Ureter (tissue), 1 donor: Measurements from ENCODE around the gene WDR43. TPM values are rescaled to one million over a fixed set of nuclear protein-coding genes. Genes with fewer than 3 reads are reported as not detected.
"Not testable (repeated sequence)": the region's sequence is repeated elsewhere in the genome, so short reads cannot be mapped to it uniquely, and the experiment has no call there.

Experiments used
- DNase-seq: peaks from one replicate; pipeline ENCODE4 v3.0.0-alpha.2; 2020; ENCODE audit warnings: low spot score
- total RNA-seq: library from RNA; stranded (reverse); gene quantifications from one replicate; pipeline ENCODE4 v1.2.4, GENCODE V29; 2023
- donor health status: DM: yes; HTN: yes; CAD: no.

Gene WDR43
- total RNA-seq, 1 donor from 2014 or later: 92.4 TPM

DNA sequence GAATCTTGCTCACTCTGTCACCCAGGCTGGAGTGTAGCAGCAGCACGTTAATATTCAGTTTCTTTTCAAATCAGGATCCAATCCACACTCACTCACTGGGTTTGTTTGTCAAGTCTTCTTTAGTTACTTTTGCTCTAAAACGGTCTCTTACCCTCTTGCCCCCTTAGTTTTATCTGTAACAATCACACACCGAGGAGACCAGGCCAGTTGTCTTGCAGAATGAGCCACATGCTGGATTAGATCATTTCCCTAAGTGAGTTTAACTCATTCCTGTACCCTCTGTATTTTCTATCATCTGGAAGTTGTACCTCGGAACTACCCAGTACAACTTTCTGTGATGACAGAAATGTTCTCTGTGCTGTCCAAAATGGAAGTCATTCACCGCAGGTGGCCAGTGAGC lies 65.9 kb downstream of the WDR43 start:
- DNase-seq: no peak

DNA sequence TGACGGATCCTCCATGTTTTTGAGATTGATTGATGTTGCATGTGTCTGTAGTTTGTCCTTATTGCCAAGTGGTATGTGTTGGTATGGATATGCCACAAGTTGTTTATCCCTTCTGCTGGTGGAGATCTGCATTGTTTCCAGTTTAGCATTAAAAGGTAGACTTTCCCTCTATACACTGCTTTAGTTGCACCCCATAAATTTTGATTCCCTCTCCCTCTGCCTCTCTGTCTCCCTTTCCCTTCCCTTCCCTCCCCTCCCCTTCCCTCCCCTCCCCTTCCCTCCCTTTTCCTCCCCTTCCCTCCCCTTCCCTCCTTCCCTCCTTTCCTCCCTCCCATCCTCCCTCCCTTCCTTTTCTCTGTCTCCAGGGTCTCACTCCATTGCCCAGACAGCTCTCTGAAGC lies 68.0 kb downstream of the WDR43 start:
- DNase-seq: no peak

GRCh38 chr2:28970464-28971160 lies 76.1 kb downstream of the WDR43 start:
- no peak for DNase-seq

DNA sequence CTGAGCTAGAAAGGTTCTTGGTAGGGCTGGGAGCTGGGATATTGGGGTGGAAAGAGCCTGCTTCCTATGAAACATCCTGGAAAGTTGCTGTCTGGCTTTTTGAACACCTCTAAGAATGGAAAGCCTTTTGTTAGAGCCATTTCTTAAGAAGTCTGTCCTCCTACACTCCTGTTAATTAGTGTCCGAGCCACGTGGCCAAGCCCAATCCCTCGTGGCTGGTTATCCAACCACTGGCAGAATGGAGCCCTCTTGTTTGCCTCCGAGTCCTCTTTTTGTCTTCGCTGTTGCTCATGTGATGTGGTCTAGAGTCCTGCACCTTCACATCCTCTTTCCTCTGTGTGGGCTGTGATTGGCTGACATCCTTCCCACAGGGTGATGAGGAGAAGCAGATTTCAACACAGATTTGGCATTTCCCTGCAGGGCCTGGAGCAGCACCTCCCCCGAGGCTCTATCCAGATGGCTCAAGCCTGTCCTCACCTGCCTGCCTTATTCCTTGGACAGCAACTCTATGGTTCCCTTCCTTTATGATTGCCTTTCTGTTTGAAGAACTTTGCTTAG lies 78.4 kb downstream of the WDR43 start:
- DNase-seq: no peak

DNA sequence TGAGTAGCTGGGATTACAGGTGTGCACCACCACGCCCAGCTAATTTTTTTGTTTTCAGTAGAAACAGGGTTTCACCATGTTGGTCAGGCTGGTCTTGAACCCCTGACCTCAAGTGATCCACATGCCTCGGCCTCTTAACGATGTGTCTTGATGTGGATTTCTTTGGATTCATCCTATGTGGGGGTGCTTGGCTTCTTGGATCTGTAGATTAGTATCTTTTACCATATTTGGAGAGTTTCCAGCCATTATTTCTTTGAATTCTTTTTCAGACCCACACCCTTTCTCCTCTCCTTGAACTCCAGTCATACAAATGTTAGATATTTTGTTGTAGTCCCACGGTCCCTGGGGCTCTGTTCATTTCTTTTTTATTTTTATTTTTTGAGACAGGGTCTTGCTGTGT lies 79.8 kb downstream of the WDR43 start:
- no peak for DNase-seq

DNA sequence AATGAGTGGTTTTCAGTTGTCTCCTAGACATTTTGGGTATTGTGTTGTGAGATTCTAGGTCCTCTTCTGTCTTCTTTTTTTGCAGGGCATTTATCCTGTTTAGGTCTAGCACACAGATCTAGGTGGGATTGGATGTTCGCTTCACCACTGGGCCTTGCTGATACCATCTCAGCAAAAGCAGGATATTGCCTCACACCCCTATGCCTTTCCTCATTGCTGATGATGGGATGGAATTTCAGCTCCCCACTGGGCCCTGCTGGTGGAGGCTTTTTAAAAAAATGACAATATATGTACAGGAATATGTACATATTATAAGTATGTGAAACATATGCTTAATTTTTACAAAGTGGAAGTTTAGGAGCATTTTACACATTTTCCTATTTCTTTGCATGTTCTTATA lies 81.2 kb downstream of the WDR43 start:
- DNase-seq: no peak

DNA sequence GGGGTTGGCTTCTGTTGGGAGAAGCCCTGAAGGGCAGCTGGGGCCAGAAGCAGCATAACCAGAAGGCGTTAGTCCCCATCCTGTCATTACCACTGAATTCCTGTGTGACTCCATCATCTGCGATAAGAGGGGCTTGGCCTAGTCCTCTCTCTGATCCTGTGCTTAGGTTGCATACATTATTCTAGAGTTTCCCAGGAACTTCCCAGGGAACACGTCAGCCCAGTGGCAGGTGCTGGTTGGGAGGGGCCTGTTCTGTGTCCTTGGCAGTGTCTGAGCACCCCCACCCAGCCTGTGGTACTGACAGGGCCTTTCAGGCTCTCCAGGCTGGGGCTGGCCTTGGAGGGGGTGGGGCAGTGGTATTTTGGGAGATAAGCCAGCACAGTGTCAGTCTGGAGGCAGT lies 82.1 kb downstream of the WDR43 start:
- no peak for DNase-seq

GRCh38 chr2:28977176-28977875 lies 82.9 kb downstream of the WDR43 start:
- no peak for DNase-seq

- DNase-seq: not testable (repeated sequence)
These were observed 83.5 kb downstream of the WDR43 start for GRCh38 chr2:28978001-28978400.

DNA sequence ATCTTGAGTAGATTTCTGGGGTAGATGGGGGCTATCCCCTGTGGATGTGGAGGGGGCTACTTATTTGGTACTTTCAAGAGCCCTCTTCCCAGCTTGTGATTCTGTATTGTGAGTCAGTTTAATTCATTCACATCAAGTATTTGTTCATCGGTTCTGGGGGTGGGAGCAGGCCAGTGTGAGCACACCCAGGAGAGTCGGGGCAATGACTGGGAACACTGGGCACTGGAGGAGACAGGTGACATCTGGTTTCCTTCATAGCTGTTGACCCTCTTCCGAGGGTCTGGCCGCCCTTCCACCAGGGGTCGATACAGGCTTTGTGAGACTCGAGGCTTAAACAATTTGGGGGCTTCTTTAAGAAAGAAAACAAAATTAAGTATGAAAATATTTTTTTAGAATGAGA lies 84.1 kb downstream of the WDR43 start:
- no peak for DNase-seq

DNA sequence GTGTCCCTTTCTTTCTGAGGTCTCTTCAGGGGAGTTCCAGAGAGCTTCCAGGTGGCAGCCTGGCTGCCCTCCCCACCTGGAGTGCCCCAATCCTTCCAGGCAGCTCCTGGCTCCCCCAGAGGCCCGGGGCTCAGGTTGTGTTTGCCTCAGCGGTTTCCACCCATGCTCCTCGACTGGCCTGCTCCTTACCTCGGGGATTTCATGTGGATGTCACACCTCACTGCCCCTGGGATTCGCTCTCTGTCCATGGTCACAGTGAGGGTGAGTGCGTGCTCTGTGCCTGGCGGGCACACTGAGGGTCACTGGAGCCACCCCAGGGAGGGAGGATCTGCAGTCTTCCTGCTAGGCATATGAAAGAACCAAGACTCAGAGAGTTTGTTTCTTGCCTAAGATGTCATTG lies 84.6 kb downstream of the WDR43 start:
- DNase-seq: no peak

GRCh38 chr2:28979576-28980366 lies 85.3 kb downstream of the WDR43 start:
- no peak for DNase-seq

GRCh38 chr2:28980368-28981015 lies 86.0 kb downstream of the WDR43 start:
- DNase-seq: no peak

DNA sequence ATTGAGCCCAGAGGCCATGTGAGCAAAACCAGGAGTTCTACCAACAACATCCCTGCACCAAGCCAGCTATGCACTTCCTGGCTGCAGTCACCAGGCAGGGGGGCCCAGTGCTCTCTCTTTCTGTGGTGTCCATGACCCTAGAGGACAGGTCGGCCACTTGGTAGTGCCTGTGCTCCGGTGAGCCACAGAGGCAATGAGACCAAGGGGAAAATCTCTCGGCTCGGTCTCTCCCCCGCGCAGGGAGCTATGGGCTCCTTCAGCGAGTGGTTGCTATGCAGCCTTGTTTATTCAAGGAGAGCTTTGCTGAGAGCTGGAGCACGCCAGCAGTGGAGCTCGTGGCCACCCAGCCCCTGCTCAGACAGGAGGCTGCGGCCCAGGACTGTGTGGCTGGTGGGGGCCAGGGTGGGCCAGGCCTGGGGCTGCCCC lies 86.6 kb downstream of the WDR43 start, which contains the start of gene TOGARAM2:
Gene TOGARAM2 (plus strand): TSS at position 283 of the 426 bp plus-strand sequence. CDS start 13,537 bp downstream, outside the sequence.
- DNase-seq: no peak

DNA sequence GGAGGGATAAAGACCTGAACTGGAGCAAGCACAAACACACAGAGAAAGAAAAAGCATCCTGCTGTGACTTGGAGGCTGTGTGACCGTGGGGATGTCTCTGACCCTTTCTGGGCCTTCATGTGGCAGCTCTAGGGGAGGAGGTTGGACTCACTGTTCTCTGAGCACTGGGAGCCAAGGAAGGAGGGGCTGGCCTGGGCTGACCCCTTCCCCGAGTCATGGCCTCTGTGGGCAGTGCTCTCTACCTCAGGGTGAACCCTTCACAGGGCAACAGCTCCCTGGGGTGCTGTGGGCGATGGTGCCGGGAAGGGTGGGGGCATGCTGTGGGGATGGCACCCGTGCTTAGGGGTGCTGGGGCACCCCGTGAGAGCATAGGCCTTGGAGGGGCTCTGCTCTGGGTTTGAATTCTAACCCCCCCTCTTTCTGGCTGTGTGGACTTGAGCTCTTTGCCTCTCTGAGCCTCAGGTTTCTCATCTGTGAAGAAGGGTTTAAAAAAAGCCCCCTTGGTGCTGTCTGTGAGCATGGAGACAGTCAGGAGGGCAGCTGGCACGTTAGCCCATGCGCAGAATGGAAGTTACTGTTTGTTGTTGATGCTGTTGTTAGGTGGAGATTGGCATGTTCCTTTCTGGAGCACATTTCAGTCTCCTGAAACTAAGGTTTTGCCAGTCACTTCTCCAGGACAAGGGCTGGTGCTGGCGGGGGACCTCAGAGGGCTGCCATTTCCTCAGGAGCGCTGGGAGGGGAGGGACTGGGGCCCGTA lies 87.3 kb downstream of the WDR43 start:
- no peak for DNase-seq

DNA sequence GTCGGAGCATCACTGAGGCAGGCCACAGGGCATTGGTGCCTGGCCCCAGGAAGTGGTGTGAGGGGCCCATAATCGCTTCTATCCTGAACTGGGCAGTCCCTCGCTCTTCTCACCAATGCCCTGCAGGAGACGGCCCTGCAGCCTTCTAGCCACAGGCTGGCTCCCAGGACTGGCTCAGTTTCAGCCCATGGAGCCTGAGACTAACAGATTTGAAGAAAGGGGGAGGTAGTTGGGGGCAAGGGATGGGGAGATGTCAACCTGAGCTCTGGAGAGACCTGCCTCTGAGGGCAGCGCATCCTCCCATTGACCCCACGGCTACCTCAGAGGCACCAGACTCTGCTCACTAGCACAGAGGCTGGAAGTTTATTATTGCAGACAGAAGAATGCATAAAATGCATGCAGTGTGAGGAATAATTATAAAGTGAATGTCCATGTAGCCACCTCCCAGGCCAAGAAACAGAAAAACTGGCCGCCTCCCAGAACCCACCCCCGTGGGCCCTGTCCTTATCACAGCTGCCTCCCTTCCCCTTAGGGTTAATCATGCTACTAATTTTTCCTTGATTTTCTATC lies 88.0 kb downstream of the WDR43 start:
- DNase-seq: no peak

DNA sequence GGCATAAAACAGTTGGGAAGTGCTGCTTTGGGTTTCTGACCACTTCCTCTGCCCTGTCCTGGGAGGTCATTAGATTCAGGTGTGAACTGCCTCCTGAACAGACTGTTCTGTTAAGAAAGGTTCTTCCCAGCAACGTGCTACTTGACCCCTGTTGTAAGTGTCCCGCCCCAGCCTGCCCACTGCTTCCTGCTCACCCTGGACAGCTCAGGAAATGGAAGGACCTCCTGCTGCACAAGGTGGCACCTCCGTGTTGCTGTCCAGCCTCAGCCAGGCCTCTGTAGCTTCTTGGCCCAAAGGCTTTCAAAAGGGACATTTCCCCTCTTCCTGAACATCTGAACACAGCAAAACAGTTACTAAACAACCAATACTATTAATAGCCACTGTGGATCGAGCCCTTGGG lies 92.0 kb downstream of the WDR43 start:
- no peak for DNase-seq

GRCh38 chr2:28989973-28990372 lies 95.5 kb downstream of the WDR43 start:
- no peak for DNase-seq

DNA sequence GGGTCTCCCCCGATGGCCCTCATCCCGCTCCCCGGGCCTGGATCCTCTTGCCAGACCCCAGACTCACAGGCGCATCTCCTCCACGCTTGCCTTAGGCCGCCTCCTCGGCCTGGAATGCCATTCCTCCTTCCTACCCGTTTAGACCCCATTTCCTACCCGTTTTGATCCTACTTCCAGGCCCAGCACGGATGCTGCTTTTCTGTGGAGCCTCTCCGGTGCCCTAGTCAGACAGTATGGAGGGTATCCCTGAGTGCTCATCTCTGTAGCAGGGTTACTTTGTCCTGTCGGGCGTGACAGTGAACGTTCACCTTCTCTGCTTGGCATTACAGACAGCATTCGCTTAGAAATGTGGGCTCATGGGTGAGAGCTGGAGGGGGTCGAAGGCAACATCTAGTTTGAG lies 96.0 kb downstream of the WDR43 start:
- DNase-seq: no peak

DNA sequence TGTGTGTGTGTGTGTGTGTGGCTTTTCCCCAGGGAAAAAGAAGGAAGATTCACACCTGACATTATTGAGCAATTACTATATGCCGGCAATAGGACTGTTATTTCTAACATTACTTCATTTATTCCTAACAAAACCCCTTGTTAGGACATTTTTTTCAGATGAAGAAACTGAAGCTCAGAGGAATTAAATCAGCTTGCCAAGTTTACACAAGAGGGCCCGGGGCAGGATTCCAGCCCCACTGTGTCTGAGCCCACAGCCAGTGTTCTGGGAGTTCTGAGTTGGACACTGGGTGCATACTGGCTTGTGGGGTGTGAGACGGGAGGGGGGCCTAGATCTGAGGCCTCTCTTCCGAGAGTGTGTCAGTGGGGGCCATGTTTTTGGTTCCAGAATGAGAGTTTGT lies 96.6 kb downstream of the WDR43 start:
- DNase-seq: no peak

- DNase-seq: no peak
These were observed 97.0 kb downstream of the WDR43 start for GRCh38 chr2:28991460-28991859.
